Dedifferentiated amniotic fluid mesenchymal stem cell (primary cell): ENCODE measurements around the gene LST1.
A peak's percentile ranks its signal among the peaks of the same experiment; 100 is the strongest.
"Not testable (repeated sequence)": the region's sequence is repeated elsewhere in the genome, so short reads cannot be mapped to it uniquely, and the experiment has no call there.

Experiments used
- DNase-seq: peaks from one replicate; pipeline ENCODE4 v3.0.0-alpha.2; 2016; ENCODE audit errors: extremely low spot score

The LST1 gene

GRCh38 chr6:31580807-31581433, 5.2 kb upstream of the LST1 start:
- DNase-seq: peak; percentile 66

DNA sequence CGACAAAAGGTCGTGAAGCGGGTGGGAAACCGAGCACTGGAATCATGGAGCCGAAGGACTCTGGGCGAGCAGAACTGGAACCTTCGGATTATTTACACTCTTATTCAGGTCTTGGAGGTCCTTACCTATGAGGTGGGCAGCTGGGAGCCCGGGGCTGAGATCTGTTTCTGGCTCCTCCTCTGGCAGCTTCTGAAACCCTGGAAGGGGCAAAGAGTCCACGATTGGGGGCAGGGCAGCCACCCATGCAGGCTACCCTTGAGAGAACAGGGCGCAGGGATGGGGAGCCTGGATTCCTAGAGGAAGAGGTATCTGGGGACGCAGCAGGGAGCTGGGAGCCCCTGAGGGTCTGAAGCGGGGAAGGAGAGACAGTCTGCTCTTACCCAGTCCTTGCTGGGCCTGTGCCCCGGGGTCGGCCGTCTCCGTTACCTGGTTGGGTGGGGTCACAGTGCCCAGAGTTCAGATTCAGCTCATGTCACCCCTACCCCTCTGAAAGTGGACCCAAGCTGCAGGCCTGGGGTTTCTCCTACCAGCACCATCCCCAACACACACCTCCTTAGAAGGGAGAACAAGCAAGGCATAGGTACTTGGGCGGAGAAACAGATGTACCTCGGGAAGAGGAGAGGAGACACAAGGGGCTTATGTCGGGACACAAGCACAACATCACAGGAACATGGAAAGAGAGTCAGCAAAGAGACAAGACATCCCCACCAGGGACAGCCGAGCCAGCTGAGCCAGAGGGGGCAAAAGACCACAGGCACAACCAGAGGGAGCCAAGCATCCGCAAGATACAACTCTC, 4.4 kb upstream of the LST1 start:
- no peak for DNase-seq

- no peak for DNase-seq
Measured at GRCh38 chr6:31582230-31582643, 3.8 kb upstream of the LST1 start, which contains the start of gene LTB. Gene LTB (minus strand): TSS chr6:31582424. CDS start chr6:31582417, 7 bp downstream.

- no peak for DNase-seq
Measured at GRCh38 chr6:31585491-31585890, 586 bp upstream of the LST1 start.

GRCh38 chr6:31586599-31587281, 663 bp downstream of the LST1 start:
- no peak for DNase-seq

DNA sequence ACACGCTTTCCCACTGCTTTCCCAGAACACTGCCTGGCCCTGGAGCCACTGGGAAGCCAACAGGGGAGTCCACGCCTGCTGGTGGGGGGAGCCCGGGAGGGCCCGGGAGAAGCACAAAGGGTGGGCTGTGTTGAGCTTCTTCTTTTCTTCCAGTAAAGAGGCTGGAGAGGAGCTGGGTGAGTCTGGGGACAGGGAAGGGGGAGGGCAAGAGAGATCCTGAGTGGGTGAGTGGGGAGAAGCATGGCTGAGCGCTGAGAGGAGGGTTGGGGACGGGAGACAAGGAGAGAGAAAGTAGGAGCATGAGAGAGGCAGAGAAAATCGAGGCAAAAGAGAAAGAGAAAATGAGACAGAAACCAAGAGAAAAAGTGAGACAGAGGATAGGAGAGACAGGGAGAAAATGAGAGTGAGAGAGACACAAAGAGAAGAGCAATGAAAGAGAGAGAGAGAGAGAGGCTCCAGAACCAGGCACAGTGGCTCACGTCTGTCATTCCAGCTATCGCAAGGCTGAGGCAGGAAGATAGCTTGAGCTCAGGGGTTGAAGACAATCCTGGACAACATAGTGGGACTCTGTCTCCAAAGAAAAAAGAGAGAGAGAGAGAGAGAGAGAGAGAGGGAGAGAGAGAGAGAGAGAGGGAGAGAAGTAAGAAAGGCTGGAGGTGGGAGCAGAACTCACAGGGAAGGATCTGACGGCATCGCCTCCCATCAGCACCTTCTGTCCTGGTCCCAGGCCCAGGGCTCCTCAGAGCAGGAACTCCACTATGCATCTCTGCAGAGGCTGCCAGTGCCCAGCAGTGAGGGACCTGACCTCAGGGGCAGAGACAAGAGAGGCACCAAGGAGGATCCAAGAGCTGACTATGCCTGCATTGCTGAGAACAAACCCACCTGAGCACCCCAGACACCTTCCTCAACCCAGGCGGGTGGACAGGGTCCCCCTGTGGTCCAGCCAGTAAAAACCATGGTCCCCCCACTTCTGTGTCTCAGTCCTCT, 2.0 kb downstream of the LST1 start:
- DNase-seq: no peak

- no peak for DNase-seq
Measured at GRCh38 chr6:31588871-31589650, 3.0 kb downstream of the LST1 start.

DNA sequence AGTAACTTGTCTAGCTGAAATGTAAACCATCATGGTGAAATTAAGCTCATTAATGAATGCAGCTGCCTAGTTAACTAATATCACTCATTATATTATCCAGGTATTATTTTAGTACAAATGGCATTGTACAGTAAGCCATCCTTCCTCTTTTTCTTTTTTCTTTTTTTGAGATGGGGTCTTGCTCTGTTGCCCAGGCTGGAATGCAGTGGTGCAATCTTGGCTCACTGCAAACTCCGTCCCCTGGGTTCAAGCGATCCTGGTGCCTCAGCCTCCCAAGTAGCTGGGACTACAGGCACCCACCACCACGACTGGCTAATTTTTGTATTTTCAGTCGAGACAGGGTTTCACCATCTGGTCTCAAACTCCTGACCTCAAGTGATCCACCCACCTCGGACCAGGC, 4.6 kb downstream of the LST1 start:
- not testable (repeated sequence) for DNase-seq

- DNase-seq: no peak
Measured at GRCh38 chr6:31592396-31592771, 6.3 kb downstream of the LST1 start.

DNA sequence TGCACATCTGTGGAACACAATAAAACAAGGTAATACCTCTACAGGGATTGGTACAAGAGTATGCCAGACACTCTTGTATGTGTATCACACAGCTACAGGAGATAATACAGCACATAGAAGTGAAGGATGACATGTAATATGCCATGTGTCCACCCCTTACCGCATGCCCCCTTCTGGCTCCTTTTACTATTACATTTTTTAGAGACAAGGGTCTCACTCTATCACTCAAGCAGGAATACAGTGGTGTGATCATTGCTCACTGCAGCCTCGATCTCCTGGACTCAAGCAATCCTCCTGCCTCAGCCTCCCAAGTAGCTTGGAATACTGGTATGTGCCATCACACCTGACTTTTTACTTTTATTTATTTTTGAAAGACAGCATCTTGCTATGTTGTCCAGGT, 10.9 kb downstream of the LST1 start:
- DNase-seq: no peak

DNA sequence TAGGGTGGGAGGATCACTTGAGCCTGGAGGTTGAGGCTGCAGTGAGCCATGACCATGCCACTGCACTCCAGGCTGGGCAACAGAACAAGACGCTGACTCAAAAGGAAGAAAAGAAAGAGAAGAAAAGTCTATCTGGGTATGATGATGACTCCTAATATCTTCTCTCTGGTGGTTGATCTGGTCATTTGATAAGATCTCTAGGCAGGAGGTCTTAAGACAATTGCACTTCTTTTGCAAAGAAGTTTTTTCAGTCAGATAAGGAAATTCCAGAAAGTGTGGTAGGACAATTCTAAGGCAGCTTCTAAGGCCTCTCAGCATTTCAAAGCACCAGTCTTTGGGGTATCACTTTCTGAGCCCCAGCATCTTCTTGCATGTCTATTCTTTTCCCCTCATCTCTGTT, 21.2 kb downstream of the LST1 start:
- no peak for DNase-seq

GRCh38 chr6:31609519-31610406, 23.7 kb downstream of the LST1 start:
- DNase-seq: no peak

GRCh38 chr6:31610968-31611367, 24.9 kb downstream of the LST1 start:
- DNase-seq: no peak

GRCh38 chr6:31614075-31614619, 28.1 kb downstream of the LST1 start:
- DNase-seq: no peak

DNA sequence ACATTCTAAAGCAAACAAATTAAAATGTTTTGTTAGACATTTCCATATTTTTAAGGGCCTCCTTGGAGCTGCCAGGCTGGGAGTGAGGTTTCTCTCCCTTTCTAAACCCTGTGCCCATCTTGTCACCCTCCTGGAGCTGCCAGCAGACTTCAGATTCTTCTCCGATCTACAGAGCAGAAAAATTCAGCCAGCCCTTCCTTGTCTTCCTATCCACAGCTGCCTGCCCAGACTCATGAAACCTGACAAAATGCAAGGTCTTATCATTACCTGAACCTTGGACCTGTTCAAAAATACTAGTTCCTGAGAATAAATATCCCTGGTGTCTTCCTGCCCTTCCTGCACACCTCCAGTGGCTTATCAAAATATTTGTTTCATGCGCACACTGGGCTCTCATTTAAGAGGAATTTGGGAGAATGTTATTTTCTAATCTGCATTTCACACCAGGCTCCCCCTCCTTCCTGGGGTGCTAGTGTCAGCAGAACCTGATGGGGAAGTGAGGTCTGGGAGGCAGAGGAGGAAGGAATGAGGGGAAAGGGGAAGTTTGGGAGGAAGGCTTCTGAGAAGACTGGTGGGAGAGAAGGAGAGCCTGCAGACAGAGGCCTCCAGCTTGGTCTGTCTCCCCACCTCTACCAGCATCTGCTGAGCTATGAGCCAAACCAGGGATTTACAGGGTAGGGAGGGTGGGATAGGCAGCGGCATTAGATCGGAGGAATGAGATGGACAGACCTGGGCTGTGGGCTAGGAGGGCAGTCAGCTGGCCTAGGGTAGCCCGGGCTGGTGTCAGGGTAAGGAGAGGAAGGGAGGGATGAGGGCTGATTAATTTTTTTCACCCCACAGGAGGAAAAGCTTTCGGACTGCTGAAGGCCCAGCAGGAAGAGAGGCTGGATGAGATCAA, 28.9 kb downstream of the LST1 start, which contains the start of gene AIF1:
AIF1 (plus strand) TSS at position 551 of the 895 bp plus-strand sequence; CDS start at position 647, 96 bp downstream.
- DNase-seq: no peak

- no peak for DNase-seq
Measured at GRCh38 chr6:31615748-31616147, 29.7 kb downstream of the LST1 start.

GRCh38 chr6:31617010-31617409, 30.9 kb downstream of the LST1 start:
- DNase-seq: no peak
